ENCODE results near the gene FHIT. TPM values are rescaled to one million over a fixed set of nuclear protein-coding genes. Genes with fewer than 3 reads are reported as not detected.

FHIT gene
- total RNA-seq, 2 experiments from 2014 or later, result 7.6 to 7.9 TPM

DNA sequence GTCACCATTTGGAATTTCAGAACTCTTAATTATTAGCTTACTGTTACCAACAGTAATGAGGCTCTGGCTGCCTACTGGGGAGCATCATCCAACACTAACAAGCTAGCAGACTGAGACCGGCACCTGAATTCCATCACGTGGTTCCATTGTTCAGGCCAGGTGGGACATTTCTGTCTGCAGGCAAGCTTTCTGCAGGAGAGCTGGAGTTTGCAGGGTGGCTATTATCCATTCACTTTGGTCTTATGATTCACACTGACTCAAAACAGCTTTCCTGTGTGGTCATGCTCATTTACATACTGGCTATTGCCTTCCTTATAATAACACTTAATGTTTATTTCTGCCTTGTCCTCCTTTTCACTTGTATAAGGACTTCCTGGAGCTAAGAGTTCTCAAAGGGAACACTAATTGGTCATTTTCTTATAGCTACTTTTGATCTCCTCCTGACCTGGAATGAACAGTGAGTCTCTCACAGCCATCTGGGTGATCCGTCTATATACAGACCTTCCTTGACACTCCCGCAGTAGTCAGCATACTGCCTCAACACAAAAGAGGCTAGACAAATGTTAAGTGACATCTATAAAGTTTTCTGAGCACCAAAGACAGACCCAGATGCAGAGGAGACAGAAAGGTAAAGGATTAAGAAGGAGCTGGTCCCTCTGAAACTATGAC is 695.4 kb downstream of the FHIT start:
- DNase-seq, result peak; percentile 7
- H3K36me3 Mint-ChIP-seq (ENCODE audit: low read depth), result no peaks in the 10 kb centered on the region
- no peaks in the 10 kb centered on the region for H3K27me3 Mint-ChIP-seq
- no peak overlapping the region for H3K4me3 Mint-ChIP-seq
- ATAC-seq, result peak; percentile 24
- intact Hi-C loops (cut with micrococcal nuclease), result no loop called here
- no peaks in the 10 kb centered on the region for H3K9me3 Mint-ChIP-seq
- POLR2A ChIA-PET, result no interaction called here
- CTCF ChIA-PET, result no interaction called here
- H3K27ac Mint-ChIP-seq, result no peak overlapping the region
- H3K4me1 Mint-ChIP-seq (ENCODE audit: low read depth), result peaks cover 16% of the 10 kb centered on the region
- TF ChIP-seq, protein P1, sequence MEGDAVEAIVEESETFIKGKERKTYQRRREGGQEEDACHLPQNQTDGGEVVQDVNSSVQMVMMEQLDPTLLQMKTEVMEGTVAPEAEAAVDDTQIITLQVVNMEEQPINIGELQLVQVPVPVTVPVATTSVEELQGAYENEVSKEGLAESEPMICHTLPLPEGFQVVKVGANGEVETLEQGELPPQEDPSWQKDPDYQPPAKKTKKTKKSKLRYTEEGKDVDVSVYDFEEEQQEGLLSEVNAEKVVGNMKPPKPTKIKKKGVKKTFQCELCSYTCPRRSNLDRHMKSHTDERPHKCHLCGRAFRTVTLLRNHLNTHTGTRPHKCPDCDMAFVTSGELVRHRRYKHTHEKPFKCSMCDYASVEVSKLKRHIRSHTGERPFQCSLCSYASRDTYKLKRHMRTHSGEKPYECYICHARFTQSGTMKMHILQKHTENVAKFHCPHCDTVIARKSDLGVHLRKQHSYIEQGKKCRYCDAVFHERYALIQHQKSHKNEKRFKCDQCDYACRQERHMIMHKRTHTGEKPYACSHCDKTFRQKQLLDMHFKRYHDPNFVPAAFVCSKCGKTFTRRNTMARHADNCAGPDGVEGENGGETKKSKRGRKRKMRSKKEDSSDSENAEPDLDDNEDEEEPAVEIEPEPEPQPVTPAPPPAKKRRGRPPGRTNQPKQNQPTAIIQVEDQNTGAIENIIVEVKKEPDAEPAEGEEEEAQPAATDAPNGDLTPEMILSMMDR (IDR thresholded peaks at IDR 0.05), result no peak

DNA sequence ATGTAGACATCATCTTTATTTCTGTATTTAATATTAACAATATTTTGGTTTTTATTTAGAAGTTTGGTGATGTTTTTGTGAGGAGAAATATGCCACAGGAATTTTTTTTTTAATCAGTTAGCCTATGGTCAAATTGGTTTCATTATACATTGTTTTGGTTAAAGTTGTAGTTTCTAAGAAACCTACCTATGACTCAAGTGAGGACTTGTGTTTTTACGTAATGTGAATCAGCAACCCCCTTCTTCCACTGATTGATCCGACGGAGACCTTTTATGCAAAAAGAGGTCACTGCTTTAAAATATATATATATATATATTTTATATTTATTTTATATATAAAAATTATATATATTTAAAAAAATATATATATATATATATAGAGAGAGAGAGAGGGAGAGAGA is 698.1 kb downstream of the FHIT start:
- CTCF ChIA-PET, result no interaction called here
- POLR2A ChIA-PET, result no interaction called here
- ATAC-seq, result no peak
- TF ChIP-seq, protein P1 (IDR thresholded peaks at IDR 0.05), result no peak
- no peaks in the 10 kb centered on the region for H3K27me3 Mint-ChIP-seq
- H3K4me1 Mint-ChIP-seq (ENCODE audit: low read depth), result peaks cover 16% of the 10 kb centered on the region
- H3K36me3 Mint-ChIP-seq (ENCODE audit: low read depth), result no peaks in the 10 kb centered on the region
- H3K4me3 Mint-ChIP-seq, result no peak overlapping the region
- intact Hi-C loops (cut with micrococcal nuclease), result no loop called here
- DNase-seq, result no peak
- no peak overlapping the region for H3K27ac Mint-ChIP-seq
- H3K9me3 Mint-ChIP-seq, result no peaks in the 10 kb centered on the region

DNA sequence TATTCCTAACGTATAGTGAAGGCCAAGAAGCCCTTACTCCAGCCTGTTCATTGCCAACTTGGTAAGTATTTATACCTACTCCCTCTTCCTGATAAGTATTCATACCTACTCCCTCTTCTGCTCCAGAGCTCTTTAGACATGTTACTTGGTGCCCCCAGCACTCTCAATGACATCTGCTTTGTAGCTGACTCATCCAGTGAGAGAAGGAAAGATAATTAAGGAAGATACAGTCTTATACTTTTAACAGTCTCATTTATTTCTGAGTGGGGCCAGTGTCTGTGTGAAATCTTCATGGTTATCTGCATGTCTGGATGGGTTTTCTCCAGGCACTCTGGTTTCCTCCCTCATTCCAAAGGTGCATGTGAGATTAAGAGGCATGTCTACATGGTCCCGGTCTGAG is 698.7 kb downstream of the FHIT start:
- Mint-ChIP-seq H3K27ac (no peak overlapping the region), H3K27me3 (no peaks in the 10 kb centered on the region), H3K9me3 (no peaks in the 10 kb centered on the region), H3K4me3 (no peak overlapping the region), H3K36me3 (ENCODE audit: low read depth) (no peaks in the 10 kb centered on the region), H3K4me1 (ENCODE audit: low read depth) (peaks cover 16% of the 10 kb centered on the region)
- intact Hi-C loops (cut with micrococcal nuclease), result no loop called here
- POLR2A ChIA-PET, result interaction anchor here (0.6 kb wide), 1 partner anchor 48 kb away, joined by 3 read pairs; no protein-coding TSS in a partner anchor
- CTCF ChIA-PET, result no interaction called here
- ATAC-seq (no peak), DNase-seq (no peak)
- TF ChIP-seq, protein P1 (IDR thresholded peaks at IDR 0.05), result no peak

DNA sequence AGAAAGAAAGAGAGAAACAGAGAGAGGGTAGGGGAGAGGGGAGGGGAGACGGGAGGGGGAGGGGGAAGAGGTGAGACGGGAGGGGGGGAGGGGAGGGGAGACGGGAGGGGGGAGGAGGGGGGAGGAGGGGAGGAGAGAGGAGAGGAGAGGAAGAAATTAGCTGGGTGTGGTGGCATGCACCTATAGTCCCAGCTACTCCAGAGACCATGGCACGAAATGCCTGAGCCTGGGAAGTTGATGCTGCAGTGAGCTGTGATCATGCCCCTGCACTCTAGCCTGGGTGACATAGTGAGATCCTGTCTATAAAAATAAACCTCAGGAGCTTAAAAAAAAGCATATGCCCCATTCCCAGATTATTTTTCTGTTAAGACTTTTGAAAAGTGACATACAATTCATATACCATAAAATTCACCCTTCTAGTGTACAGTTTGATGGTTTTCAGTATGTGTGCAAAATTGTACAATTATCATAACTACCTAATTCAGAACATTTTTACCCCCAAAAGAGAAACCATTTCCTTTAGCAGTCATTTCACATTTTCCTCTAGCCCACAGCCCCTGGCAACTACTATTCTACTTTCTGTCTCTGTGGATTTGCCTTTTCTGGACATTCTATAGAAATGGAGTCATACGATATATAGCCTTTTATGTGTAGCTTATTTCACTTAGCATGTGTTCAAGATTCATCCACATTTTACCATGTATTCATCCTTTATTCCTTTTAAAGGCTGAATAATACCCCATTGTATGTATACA is 699.6 kb downstream of the FHIT start:
- Mint-ChIP-seq H3K9me3 (no peaks in the 10 kb centered on the region), H3K4me1 (ENCODE audit: low read depth) (peaks cover 16% of the 10 kb centered on the region), H3K36me3 (ENCODE audit: low read depth) (no peaks in the 10 kb centered on the region), H3K27me3 (no peaks in the 10 kb centered on the region), H3K27ac (no peak overlapping the region), H3K4me3 (no peak overlapping the region)
- TF ChIP-seq, protein P1 (IDR thresholded peaks at IDR 0.05), result no peak
- ChIA-PET CTCF (no interaction called here), POLR2A (interaction anchor here (0.6 kb wide), 1 partner anchor 49 kb away, joined by 3 read pairs; no protein-coding TSS in a partner anchor)
- intact Hi-C loops (cut with micrococcal nuclease), result no loop called here
- peak; percentile 51 for ATAC-seq
- peak; percentile 4 for DNase-seq

DNA sequence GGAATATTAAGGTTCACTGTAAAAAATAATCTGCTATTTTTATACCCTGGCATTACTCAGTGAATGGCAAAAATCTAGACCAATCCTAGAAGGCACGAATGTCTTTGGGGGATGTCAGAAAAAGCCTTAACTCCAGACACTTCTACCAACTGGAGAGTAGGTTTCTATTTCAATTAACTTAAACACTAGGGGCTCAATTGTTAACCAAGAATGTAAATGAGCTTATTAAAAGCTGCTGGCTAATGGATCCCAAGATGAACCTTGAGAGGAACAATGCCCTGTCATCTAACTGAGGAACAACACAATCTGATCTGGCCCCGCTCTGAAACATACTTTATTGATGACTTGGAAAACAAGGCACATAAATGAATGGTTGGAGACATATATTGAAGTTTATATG is 701.4 kb downstream of the FHIT start:
- DNase-seq (no peak), ATAC-seq (no peak)
- CTCF ChIA-PET, result no interaction called here
- no peaks in the 10 kb centered on the region for H3K9me3 Mint-ChIP-seq
- intact Hi-C loops (cut with micrococcal nuclease), result no loop called here
- POLR2A ChIA-PET, result no interaction called here
- peaks cover 9% of the 10 kb centered on the region for H3K4me1 Mint-ChIP-seq (ENCODE audit: low read depth)
- no peak overlapping the region for H3K4me3 Mint-ChIP-seq
- TF ChIP-seq, protein P1 (IDR thresholded peaks at IDR 0.05), result no peak
- H3K27ac Mint-ChIP-seq, result no peak overlapping the region
- no peaks in the 10 kb centered on the region for H3K27me3 Mint-ChIP-seq
- no peaks in the 10 kb centered on the region for H3K36me3 Mint-ChIP-seq (ENCODE audit: low read depth)

Data from activated CD8-positive, alpha-beta T cell treated with anti-CD3 and anti-CD28 coated beads for 36 hours (primary cell).